GM19099 (cell line): Measurements from ENCODE around the gene DOCK2.

Experiments used
- POLR2A ChIP-seq: IDR thresholded peaks from 3 replicates; pipeline ENCODE4 v1.6.1; 2011; ENCODE audit warnings: low read depth; ENCODE audit not compliant: insufficient read length; ENCODE audit errors: extremely low read depth

Gene DOCK2

DNA sequence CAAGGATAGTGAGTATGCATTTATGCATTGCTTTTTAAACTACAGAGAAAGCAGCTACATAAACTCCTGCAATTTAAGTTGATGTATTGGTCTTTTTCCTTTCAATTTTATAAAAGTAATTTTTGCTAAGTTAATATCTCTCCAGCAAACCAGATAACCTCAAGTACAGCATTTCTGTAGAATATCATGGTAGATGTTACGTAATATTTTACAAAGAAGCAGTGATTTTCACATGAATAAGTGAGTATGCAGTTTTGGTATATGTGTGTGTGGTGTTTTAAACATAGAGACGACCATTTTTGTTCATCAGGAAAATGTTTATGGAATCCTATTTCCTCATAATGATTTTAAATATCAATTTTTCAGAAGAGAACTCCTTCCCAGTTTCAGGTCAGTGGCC, 224.4 kb downstream of the DOCK2 start:
- TF ChIP-seq POLR2A = no peak

DNA sequence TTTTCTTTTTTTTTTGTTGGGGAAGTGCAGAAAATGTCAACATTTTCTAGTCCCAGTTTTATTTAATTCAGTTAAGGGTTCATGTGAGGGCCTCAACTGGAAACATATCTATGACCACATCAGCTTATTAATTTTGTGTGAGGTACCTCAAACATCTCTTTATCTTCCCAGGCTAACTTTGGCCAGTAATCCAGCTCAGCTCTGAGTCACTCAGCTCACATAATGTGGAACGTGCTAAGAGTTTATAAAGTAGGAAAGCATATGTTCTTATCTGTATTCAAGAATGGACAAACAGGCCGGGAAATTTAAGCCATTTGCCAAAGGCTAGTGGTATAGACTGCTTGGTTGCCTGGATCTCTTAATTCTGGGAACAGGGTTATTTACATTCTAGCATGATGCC, 224.9 kb downstream of the DOCK2 start:
- no peak for TF ChIP-seq POLR2A

DNA sequence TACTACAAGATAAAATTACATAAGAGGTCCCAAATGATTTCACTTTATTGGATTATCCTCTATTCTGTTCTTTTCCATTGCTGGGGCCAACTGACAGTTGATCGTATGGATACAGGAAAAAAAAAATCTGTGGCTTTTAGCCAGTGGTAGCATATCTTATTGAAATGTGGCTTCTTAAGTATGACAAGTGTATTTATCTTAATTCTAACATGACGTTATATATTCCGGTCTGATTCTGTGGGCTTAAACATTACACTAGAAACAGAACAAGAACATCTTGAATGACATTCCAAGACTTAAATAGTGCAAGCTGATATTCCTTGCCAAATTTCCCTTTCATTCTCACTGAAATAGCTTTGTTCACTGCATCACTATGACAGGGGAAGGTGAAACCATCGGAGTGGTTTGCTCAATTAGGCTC, 225.3 kb downstream of the DOCK2 start:
- no peak for TF ChIP-seq POLR2A

DNA sequence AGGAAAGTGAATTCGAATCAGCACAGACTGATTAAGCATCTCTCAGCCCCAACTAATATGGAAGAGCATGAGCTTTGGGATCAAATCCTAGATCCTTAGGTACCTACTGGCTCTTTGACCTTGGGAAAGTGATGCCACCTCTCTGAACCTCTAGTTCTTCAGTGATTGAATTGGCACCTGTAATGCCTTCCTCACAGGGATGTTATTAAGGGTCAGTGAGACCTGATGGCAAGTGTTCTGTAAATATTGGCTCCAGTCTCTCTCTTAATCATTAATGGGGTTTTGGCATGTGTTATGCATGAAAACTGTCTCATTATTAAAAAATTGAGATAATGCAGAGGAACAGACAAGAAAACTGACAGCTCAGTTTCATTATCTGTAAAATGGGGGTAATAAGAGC, 227.4 kb downstream of the DOCK2 start:
- no peak for TF ChIP-seq POLR2A

DNA sequence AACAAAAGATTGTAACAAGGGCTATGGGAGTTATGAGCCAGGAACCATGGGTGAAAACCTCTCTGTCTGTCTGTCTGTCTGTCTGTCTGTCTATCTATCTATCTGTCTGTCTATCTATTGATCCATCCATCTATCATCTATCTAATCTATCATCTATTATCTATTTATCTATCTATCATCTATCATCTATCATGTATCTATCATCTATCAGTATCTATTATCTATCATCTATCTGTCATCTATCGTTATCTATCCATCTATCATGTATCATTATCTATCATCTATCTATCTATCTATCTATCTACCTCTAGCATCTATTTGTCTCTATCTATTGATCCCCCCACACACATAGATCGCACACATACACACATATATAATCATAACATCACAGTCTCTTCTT, 230.3 kb downstream of the DOCK2 start:
- no peak for TF ChIP-seq POLR2A

DNA sequence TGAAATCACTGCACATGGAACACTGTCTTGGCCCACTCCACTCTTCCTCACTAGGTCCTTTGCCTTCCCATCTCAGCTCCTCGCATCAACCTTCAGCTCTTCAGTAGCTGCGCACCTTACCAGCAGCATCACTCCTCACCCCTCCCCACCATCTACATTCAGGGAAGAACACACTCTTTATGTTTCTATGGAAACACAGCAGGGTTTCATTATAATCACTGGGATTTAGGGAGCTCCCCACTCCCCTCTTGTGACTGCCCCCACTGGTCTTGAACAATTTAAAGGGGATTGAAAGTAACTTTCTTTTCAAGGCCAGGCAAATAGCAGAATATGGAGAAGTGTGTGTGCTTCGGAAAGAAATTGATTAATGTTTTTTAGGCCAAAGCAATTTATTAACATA, 232.0 kb downstream of the DOCK2 start:
- TF ChIP-seq POLR2A = no peak

DNA sequence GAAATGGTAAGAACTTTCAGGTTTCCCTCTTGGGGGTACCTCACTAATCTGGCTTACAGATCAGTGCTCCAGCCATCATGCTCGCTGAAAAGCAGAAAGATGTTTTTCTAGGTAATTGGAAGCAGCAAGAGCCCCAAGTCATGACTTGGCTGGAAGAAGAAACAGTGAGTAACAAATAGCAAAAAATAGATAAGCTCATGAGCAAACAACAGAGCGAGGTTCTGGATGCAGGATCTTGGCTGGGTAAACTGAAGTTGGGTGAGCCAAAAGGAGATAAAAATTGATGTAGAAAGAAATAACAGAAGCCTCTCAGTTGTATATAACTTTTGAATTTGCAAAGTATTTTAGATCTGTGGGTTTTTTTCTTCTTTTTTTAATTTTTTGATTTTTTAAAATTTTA, 233.1 kb downstream of the DOCK2 start:
- TF ChIP-seq POLR2A = no peak

DNA sequence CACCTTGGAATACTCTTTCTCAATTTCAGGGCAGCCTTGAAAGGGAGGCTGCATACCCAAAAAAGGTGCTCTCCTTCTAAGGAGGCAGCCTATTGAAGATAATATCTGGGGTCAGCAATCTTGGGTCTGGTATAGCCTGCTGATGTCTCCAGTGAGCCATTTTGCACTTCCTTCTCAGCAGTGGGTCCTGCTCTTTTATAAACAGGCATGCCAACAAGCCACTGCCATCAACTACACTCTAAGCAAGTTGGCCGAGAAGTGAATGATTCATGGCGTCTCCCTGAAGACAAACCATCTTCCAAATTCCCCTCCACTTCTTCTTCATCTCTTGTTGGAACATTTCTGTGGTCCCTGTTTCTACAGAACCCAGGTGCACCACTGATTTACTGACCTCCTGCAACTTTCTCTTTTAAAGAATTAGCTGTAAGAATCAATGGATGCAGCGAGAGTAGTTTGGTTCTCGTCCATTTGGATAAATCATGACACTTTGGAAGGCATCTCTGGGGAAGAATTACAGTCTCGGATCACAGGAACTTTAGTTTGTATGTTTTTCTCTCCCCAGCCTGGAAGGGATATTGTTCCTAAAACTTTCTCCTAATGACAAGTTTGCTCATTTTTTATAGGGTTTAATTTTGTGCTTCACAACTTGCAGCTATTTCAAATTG, 234.9 kb downstream of the DOCK2 start:
- TF ChIP-seq POLR2A = no peak

DNA sequence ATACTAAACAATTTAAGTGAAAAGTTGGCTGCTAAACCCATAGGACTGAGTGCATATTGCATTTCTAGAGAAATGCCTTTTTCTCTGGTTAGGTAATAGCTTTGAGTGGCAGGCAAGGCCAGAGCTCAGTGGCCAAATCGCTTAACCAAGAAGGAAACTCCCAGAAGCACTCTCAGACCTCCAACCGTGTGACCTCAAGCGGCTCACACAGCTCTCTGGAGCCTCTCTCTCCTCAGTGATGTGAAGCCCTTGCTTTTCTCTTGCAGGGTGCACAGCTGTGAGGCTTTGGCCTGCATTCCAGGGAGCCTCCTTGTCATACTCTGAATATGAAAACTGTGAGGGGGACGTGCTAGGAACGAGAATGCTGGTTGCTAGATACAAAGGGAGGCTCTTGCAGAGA, 236.6 kb downstream of the DOCK2 start:
- no peak for TF ChIP-seq POLR2A

DNA sequence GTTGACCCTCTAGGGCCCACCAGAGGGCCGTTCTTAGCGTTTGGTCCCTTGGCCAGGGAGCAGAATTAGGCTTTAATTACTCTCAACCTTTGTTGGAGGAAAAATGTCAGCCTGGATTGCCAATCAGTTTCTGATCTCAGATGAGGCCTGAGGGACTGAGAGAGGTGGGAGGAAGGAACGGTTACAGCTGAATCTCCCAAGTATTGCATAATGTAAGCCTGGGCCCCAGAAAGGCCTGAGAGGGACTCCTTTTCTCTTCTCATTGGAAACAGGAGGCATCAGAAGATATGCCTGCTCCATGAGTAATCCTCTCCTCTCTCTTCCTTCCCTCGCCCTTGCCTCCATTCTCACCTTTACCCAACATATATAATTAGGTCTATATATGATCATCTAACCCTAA, 237.5 kb downstream of the DOCK2 start:
- TF ChIP-seq POLR2A = no peak

DNA sequence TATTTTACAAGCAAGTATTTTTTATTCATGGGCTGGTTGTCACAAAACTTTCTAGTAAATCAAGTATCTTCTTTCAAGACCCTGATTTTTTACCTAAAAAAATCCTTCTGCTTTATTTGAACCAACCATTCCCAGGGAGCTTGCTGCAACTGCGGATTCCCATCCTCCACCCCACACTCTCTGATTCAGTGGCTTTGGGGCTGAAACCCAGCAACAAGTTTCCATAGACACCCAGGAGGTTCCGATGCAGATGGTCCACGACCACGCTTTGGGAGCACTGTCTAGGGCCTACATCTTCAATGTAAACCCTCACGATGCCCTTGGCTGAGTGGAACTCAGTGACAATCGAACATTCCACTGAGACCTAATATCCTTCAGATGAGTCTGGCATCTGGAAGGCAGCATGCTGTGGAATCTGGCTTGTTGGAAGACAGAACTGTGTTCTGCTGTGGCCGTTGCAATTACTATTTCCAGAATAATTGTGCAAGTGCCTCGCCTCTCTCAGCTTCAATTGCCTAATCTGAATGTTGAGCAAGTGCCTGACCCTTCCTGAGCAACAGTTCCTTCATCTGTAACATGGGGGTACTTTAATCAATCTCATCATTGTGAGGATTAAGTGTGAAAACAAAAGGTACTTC, 238.1 kb downstream of the DOCK2 start:
- TF ChIP-seq POLR2A = no peak

DNA sequence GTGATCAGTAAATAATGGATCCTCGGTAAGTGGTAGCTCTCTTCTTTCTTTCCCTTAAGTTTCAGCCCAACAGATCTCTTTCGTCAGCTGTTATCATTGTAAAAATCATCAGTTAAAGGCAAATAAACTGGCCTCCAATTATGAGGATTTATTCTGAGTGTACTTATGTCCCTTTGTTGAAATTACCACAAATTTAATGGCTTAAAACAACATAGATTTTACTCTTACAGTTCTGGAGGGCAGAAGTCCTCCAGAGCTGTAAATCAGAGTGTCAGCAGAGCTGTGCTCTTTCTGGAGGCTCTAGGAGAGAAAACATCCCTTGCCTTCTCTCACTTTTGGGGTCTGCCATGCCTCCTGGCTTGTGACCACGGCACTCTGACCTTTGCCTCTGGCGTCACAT, 238.7 kb downstream of the DOCK2 start:
- TF ChIP-seq POLR2A = no peak

DNA sequence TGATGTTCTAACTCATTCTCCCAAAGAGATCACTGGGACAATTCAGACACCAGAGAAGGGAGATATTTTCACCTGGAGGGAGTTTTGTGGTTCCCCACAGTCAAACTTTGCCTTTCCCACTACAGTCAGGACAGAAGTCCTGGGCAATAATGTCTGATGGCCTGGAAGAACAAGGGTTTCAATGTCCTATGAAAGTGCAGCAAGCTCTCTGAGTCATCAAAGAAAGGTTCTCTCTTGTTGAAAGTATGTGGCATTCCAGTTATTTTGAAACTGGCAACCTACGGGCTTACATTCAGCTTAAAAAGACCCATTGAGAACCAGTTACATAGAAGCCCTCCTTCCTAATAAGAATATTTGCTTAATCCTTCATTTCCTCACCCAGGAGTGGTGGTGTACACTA, 239.3 kb downstream of the DOCK2 start:
- no peak for TF ChIP-seq POLR2A

DNA sequence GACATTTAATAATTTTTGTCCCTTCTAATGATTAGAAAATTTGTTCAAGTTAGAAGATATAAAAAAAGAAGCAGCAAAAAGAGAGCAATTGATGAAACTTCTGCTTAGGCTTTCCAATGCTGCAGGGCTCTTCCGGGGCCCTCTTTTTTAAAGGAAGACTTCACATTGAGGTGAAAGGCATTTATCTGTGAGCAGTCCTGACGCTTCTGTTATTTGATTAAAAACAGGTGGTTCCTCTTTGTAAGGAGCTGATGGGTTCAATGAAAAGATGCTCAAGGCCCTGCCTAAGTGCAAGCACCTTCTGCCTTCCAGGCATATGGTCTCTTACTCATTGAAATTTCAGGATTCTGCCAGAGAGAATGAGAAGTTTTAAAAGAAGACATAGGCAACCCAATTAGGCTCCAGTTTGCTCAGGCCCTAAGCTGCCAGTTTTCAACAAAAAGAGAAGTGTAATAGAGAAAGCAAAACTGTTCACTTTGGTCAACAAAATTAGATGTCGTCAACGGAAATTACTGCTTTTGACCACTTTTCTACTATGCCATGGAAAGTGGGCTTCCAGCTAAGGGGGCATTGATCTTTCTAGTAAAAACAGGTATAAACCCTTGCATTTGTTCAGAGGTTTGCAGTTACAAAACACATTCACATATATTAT, 243.1 kb downstream of the DOCK2 start:
- TF ChIP-seq POLR2A = no peak

DNA sequence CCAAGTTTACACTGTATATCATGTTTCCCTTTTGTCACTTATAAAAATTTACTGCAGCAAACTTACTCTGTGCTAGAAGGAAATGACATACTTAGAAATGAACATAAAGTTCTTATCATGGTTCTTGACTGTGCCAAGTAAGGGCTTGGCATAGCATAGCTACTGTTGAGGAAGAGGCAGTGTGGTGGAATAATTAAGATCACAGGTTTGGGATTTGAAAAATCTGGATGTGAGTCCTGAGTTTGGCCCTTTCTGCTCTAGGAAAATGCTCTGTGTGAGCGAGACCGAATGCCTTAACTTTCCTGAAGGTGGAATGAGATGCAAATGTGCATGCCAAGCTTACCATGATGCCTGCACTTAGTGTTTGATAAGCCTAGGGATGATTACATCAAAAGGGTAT, 243.7 kb downstream of the DOCK2 start:
- TF ChIP-seq POLR2A = no peak

DNA sequence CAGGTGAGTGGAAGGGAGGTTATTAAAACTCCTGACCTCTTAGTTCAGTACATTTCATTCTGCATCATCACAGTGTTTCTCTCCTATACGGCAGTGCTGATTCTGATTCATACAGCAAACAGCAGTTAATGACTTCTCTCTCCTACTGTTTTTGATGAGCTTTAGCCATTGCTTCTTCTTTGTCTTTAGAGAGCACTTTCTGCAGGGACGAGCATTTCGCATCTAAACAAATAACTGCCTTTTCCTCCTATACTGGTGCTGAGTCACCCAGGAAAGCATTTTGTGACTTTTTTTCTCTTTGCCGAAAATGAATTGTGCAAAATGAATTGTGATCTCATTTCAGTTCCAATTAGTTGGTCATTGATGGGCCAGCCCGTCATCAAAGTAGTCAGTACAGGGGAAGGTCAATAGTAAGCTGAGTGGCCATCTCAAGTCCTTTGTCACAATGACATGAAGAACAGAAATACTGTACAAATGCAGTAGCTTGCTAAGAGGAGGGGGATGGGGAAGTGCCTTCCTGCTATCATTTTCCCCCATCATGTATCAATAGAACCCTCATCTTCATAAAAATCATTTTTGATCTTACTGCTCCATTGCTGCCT, 244.7 kb downstream of the DOCK2 start:
- TF ChIP-seq POLR2A = no peak
